HAP-1 (cell line): ENCODE data around the gene PRKCE.

Experiments
- DNase-seq, 2 experiments: peaks; one replicate each; pipeline ENCODE4 v3.0.0-alpha.2; 2016 to 2020; ENCODE audit warnings: low spot score in 2 of 2
- H3K27me3 ChIP-seq: fragments of 250-450 bp; sonication (Bioruptor Pico); 2 replicates; pipeline ENCODE4 v1.5.1; 2020; ENCODE audit warnings: low read depth, mild to moderate bottlenecking, moderate library complexity
- H3K36me3 ChIP-seq: fragments of 250-450 bp; sonication (Bioruptor Pico); replicated peaks from 2 replicates; pipeline ENCODE4 v1.5.1; 2020; ENCODE audit warnings: mild to moderate bottlenecking
- H3K4me1 ChIP-seq: fragments of 250-450 bp; sonication (Bioruptor Pico); 2 replicates; pipeline ENCODE4 v1.5.1; 2020; ENCODE audit warnings: mild to moderate bottlenecking
- H3K4me3 ChIP-seq: fragments of 250-450 bp; sonication (Bioruptor Pico); 2 replicates; pipeline ENCODE4 v1.5.1; 2020; ENCODE audit warnings: mild to moderate bottlenecking, moderate library complexity
- H3K9me3 ChIP-seq: fragments of 250-450 bp; sonication (Bioruptor Pico); 2 replicates; pipeline ENCODE4 v1.5.1; 2020; ENCODE audit warnings: mild to moderate bottlenecking, moderate library complexity
- in situ Hi-C: fragments of 300-500 bp; cut with MboI; formaldehyde crosslinking; loops from 3 replicates; pipeline ENCODE4 v1.14.3; 2020; ENCODE audit warnings: low sequenced_read_pairs, inconsistent platforms, mixed read lengths

PRKCE gene

GRCh38 chr2:46086578-46087070, 435.1 kb downstream of the PRKCE start:
- H3K4me3 ChIP-seq, result no peak overlapping the region
- H3K27me3 ChIP-seq, result no peaks in the 10 kb centered on the region
- H3K4me1 ChIP-seq, result peaks cover 8% of the 10 kb centered on the region
- H3K9me3 ChIP-seq, result no peaks in the 10 kb centered on the region
- H3K36me3 ChIP-seq, result no peaks in the 10 kb centered on the region
- in situ Hi-C loops, result no loop called here
- no peak for DNase-seq

DNA sequence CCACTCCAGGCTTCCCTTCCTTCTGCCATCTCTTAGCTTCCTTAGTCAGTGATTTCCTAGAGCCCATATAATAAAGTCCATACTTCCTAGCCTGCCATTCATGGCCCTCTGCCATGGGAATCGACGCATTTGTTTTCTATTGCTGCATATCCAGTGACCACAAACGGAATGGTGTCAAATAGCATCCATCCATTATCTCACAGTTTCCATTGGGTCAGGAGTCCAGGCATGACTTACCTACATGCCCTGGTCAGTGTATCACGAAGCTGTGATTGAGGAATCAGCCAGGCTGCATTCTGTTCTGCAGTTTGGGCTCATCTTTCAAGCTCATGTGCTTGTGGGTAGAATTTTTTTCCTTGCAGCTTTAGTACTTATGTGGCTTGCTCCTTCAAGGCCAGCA, 436.0 kb downstream of the PRKCE start:
- no peak for DNase-seq
- Histone ChIP-seq H3K4me3 (no peak overlapping the region), H3K27me3 (no peaks in the 10 kb centered on the region), H3K4me1 (peaks cover 8% of the 10 kb centered on the region), H3K9me3 (no peaks in the 10 kb centered on the region), H3K36me3 (no peaks in the 10 kb centered on the region)
- in situ Hi-C loops, result no loop called here

DNA sequence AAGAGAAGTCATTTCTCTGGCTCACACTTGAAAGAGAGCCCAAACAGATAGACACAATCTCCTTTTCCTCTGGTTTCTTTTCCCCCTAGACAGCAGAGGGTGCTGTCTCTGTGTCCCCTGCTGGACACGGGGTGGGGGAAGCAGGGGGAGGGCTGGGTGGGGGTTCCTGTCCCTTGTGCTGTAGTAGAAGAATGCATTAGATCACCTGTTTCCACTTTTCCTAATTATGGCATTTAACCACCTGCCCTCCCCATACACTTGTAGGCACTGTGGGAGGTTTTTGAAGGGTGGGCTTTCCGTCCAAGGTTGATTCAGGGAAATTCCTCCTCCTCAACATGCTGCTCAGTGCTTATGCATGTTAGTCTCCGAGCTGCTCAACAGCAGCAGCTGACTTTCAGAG, 439.5 kb downstream of the PRKCE start:
- no peaks in the 10 kb centered on the region for H3K9me3 ChIP-seq
- no peaks in the 10 kb centered on the region for H3K27me3 ChIP-seq
- no peak overlapping the region for H3K4me3 ChIP-seq
- in situ Hi-C loops, result no loop called here
- H3K36me3 ChIP-seq, result no peaks in the 10 kb centered on the region
- DNase-seq, result no peak
- H3K4me1 ChIP-seq, result peaks cover 8% of the 10 kb centered on the region

DNA sequence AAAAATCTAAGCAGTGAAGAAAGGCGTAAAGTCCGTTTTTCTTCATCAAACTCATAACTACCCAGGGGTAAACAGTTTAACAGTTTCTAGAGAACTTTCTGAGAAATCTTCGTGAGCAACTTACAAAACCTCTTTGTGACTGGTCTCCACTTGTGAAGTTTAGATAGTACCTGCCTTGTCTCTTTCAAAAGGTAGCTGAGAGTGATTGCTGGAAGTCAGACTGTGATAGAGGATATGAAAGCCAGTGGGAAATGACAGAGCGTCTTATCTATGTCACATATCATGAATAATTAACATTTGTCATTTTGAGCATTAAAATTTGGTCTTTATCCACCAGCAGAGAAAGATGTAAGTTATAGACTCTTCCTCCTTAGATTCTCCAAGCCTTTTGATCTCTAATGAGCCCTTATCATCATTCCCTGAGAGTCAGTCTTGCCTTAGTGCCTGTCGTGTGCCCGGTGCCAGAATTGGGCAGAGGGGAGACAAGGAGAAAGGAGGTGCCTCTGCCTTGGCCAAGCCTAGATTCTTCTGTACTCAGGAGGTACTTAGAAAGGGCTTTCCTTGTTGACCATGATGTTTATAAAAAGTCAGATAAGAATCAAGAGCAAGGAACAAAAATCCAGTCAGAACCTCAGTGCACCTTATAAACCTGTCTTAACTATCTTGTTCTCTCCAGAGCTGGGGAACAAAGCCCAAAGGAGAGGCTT, 440.6 kb downstream of the PRKCE start:
- Histone ChIP-seq H3K9me3 (no peaks in the 10 kb centered on the region), H3K4me3 (no peak overlapping the region), H3K27me3 (no peaks in the 10 kb centered on the region), H3K36me3 (no peaks in the 10 kb centered on the region), H3K4me1 (peaks cover 8% of the 10 kb centered on the region)
- no peak for DNase-seq
- in situ Hi-C loops, result no loop called here

- no peaks in the 10 kb centered on the region for H3K27me3 ChIP-seq
- H3K36me3 ChIP-seq, result no peaks in the 10 kb centered on the region
- H3K9me3 ChIP-seq, result no peaks in the 10 kb centered on the region
- no peak overlapping the region for H3K4me3 ChIP-seq
- no peak for DNase-seq
- in situ Hi-C loops, result no loop called here
- H3K4me1 ChIP-seq, result peaks cover 2% of the 10 kb centered on the region; the same call in 1 of the 2 replicates
Observed at GRCh38 chr2:46094689-46095088, 443.2 kb downstream of the PRKCE start.

- H3K9me3 ChIP-seq, result no peaks in the 10 kb centered on the region
- H3K4me1 ChIP-seq, result peaks cover 2% of the 10 kb centered on the region; the same call in 1 of the 2 replicates
- in situ Hi-C loops, result no loop called here
- DNase-seq, result no peak
- H3K27me3 ChIP-seq, result no peaks in the 10 kb centered on the region
- H3K4me3 ChIP-seq, result no peak overlapping the region
- no peaks in the 10 kb centered on the region for H3K36me3 ChIP-seq
Observed at GRCh38 chr2:46095830-46096229, 444.4 kb downstream of the PRKCE start.

DNA sequence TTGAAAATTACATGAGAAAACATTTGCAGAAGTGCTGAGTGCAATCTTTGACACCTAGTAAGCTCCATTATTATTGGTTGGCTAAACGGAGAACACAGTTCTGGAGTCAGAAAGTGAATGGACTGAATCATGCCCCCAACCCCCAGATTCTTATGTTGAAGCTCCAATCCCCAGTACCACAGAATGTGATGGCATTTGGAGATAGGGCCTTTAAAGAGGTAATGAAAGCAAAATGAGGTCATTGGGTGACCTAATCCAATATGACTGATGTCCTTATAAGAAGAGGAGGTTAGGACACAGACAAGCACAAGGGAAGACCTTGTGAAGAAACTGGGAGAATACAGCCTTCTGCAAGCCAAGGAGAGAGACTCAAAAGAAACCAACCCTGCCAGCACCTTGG, 444.8 kb downstream of the PRKCE start:
- Histone ChIP-seq H3K9me3 (no peaks in the 10 kb centered on the region), H3K27me3 (no peaks in the 10 kb centered on the region), H3K4me3 (no peak overlapping the region), H3K4me1 (peaks cover 2% of the 10 kb centered on the region; the same call in 1 of the 2 replicates), H3K36me3 (no peaks in the 10 kb centered on the region)
- DNase-seq, result peak in 1 of 2 experiments; percentile 3
- in situ Hi-C loops, result no loop called here

DNA sequence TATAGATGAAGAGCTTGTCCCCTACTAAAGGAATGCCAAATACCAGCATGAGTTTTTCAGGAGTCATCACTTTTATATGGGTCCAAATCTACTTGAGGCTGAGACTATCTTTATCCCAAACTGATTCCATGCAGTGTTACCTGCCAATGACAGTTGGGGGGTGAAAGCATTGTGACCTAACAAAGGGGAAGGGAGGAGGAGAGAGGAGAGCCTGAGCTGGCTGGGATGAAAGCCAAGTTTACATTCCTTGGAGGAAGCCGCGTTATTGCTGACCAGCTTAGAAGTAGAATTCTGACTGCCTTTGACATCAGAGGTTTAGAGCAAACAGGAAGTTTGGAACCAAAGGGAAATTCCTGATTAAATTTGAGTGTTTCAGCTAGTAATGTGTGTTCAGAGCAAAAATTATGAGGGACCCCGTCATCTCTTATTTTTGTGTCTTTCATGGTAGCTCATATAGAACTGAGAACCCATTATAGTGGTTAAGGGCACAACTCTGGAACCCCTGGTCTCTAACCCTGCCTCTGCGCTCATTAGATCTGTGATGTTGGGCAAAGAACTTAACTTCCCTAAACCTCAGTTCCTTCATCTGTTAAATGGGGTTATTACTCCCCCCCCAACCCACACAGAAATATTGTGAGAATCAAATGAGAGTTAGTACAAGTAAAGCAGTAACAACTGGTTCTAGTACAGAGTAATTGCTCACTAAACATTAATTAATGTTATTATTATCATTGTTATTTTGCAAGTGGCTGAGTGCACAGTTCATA, 446.4 kb downstream of the PRKCE start:
- Histone ChIP-seq H3K27me3 (no peaks in the 10 kb centered on the region), H3K4me3 (no peak overlapping the region), H3K36me3 (no peaks in the 10 kb centered on the region), H3K4me1 (peaks cover 2% of the 10 kb centered on the region; the same call in 1 of the 2 replicates), H3K9me3 (no peaks in the 10 kb centered on the region)
- peak; percentile 3 to 51 for DNase-seq
- in situ Hi-C loops, result no loop called here

DNA sequence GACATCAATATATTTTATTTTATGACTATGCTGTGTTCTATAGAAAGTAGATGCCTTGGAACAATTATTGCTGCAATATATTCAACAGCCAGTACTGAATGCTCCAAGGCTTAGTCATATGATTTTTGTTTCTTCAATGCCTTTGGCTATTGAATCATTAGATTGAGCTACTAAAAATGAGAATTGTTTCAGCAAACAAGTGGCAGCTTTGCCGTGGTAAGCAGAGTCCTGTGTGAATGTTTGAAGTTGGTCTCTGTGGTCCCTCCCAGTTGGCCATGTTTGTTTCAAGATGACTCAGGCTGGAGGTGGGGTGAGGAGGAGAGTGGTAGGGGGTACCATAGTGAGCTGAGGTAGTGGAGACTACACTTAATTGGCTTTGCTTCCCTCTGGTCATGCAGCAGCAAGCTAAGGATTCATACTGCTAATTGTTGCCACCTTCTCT, 447.2 kb downstream of the PRKCE start:
- Histone ChIP-seq H3K4me3 (no peak overlapping the region), H3K9me3 (no peaks in the 10 kb centered on the region), H3K27me3 (no peaks in the 10 kb centered on the region), H3K4me1 (peaks cover 2% of the 10 kb centered on the region; the same call in 1 of the 2 replicates), H3K36me3 (no peaks in the 10 kb centered on the region)
- DNase-seq, result no peak
- in situ Hi-C loops, result no loop called here

DNA sequence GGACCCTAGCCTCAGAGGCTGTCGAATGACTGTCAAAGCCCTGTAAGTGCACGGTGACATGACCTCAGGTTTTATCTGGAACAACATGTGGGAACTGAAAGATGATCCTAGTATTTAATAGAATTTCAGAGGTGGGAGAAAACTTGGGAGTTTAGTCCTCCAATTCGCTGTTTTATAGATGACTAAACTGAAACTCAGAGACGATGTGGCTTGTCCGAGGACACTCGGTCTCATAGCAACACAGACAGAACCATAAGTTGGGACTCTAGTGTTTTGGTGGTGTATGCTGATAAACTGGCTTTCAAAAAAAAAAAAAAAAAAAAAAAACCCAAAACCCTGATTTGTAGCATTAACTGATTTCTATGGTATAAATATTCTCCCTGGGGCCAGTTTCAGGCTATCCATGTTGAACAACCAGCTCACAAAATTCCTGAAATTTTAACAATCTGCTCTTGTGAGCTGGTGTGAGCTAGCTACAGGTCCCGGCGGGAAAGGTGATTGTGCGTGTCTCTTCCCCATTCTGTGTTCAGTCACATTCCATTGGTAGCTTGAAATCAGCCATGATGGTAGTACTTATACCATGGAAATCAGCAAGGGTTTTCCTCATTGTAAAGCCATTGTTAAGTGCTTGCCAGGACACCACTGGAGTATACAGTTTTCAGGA, 450.2 kb downstream of the PRKCE start:
- no peak overlapping the region for H3K4me3 ChIP-seq
- in situ Hi-C loops, result no loop called here
- no peaks in the 10 kb centered on the region for H3K36me3 ChIP-seq
- peaks cover 2% of the 10 kb centered on the region; the same call in 1 of the 2 replicates for H3K4me1 ChIP-seq
- no peaks in the 10 kb centered on the region for H3K9me3 ChIP-seq
- no peak for DNase-seq
- no peaks in the 10 kb centered on the region for H3K27me3 ChIP-seq

- no peak for DNase-seq
- Histone ChIP-seq H3K4me3 (no peak overlapping the region), H3K9me3 (no peaks in the 10 kb centered on the region), H3K27me3 (no peaks in the 10 kb centered on the region), H3K4me1 (no peaks in the 10 kb centered on the region; the same call in 1 of the 2 replicates), H3K36me3 (no peaks in the 10 kb centered on the region)
- in situ Hi-C loops, result no loop called here
Observed at GRCh38 chr2:46106690-46107089, 455.2 kb downstream of the PRKCE start.

DNA sequence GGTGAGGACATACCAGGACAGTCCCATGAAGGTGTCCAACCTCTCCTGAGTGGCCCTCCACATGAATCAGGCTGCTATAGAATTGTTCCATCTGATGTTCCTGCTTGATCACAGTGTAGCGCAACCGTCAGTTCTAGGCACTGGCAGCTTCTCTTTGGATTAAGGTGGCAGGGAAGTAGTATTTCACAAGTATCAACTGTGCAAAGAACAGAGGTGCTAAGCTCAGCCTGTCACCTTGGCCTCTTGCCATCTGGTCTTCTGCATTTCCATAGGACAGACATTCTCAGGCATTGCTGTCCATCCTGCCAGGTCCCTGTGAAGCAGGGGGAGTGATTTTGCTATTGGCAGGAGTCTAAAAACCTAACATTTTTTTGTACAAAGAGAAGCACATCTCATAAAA, 463.5 kb downstream of the PRKCE start:
- no peaks in the 10 kb centered on the region for H3K27me3 ChIP-seq
- DNase-seq, result no peak
- in situ Hi-C loops, result no loop called here
- no peaks in the 10 kb centered on the region for H3K9me3 ChIP-seq
- no peak overlapping the region for H3K4me3 ChIP-seq
- H3K4me1 ChIP-seq, result no peaks in the 10 kb centered on the region
- H3K36me3 ChIP-seq, result no peaks in the 10 kb centered on the region

GRCh38 chr2:46116150-46116549, 464.7 kb downstream of the PRKCE start:
- no peak overlapping the region for H3K4me3 ChIP-seq
- H3K4me1 ChIP-seq, result peaks cover 4% of the 10 kb centered on the region; the same call in 1 of the 2 replicates
- in situ Hi-C loops, result no loop called here
- H3K36me3 ChIP-seq, result no peaks in the 10 kb centered on the region
- H3K27me3 ChIP-seq, result no peaks in the 10 kb centered on the region
- no peak for DNase-seq
- H3K9me3 ChIP-seq, result no peaks in the 10 kb centered on the region
